B cell (primary cell): ENCODE results near the gene TTYH3. TPM values are rescaled to one million over a fixed set of nuclear protein-coding genes. Genes with fewer than 3 reads are reported as not detected.
"Not testable (repeated sequence)": the region's sequence is repeated elsewhere in the genome, so short reads cannot be mapped to it uniquely, and the experiment has no call there.

Source experiments
- ATAC-seq: fragments of 200-7000 bp; cut with Tn5 transposase; one replicate; pipeline ENCODE4 v1.10.0; 2021; ENCODE audit warnings: low read depth, mild to moderate bottlenecking, moderate number of reproducible peaks, moderate library complexity
- CTCF ChIA-PET: fragments of 350-600 bp; sonication (Branson Sonifier 250); formaldehyde crosslinking; loops from one replicate; lab custom pipeline; 2021; ENCODE audit warnings: antibody characterized with exemption, inconsistent platforms; lab: Charles Lee
- POLR2A ChIA-PET: fragments of 350-600 bp; sonication (Branson Sonifier 250); formaldehyde crosslinking; loops from one replicate; lab custom pipeline; 2021; ENCODE audit warnings: antibody characterized with exemption; lab: Charles Lee
- DNase-seq: peaks from one replicate; pipeline ENCODE4 v3.0.0; 2013
- H2AFZ ChIP-seq: 2 replicates; pipeline ENCODE4 v1.6.1; 2012; ENCODE audit warnings: mild to moderate bottlenecking, low read depth, low read length; ENCODE audit not compliant: insufficient read depth, poor library complexity, severe bottlenecking
- H3K27ac ChIP-seq, 2 donors: 1 replicate in 1 of 2; 2 replicates in 1 of 2; pipeline ENCODE4 v1.5.1; 2012 to 2013; ENCODE audit warnings: low read length in 2 of 2, mild to moderate bottlenecking in 2 of 2, moderate library complexity in 1 of 2
- H3K27me3 ChIP-seq, 4 experiments: fragments of 200-600 bp in 1 of 4; sonication (generic) in 1 of 4; replicated peaks in 1 of 4; 1 replicate in 2 of 4; 2 replicates in 2 of 4; pipeline versions ENCODE4 v1.6.1 to v1.7.0; 2013 to 2016; ENCODE audit warnings: low read length in 3 of 4, mild to moderate bottlenecking in 2 of 4, mixed read lengths in 1 of 4, moderate library complexity in 1 of 4; ENCODE audit not compliant: insufficient read depth in 4 of 4, control insufficient read depth in 3 of 4; ENCODE audit errors: control extremely low read depth in 1 of 4
- H3K36me3 ChIP-seq, 2 experiments: replicated peaks in 1 of 2; 1 replicate in 1 of 2; 2 replicates in 1 of 2; pipeline versions ENCODE4 v1.6.1 to v1.7.1; 2013; ENCODE audit warnings: low read length in 1 of 2; ENCODE audit not compliant: insufficient read depth in 2 of 2, control insufficient read depth in 1 of 2; ENCODE audit errors: control extremely low read depth in 1 of 2, extremely low read depth in 1 of 2
- H3K4me1 ChIP-seq, 2 donors: fragments of 200-600 bp in 1 of 2; sonication (generic) in 1 of 2; 1 replicate in 1 of 2; 2 replicates in 1 of 2; pipeline versions ENCODE4 v1.5.1 to v1.6.1; 2013 to 2017; ENCODE audit warnings: low read length in 2 of 2; ENCODE audit not compliant: control insufficient read depth in 2 of 2, insufficient read depth in 2 of 2
- H3K4me2 ChIP-seq: replicated peaks from 2 replicates; pipeline ENCODE3; 2012; ENCODE audit warnings: mild to moderate bottlenecking, low read depth, low read length; ENCODE audit not compliant: poor library complexity, severe bottlenecking
- H3K4me3 ChIP-seq, 5 experiments: fragments of 200-600 bp in 1 of 5; sonication (generic) in 1 of 5; 1 replicate in 3 of 5; 2 replicates in 2 of 5; pipeline versions ENCODE4 v1.5.1 to v1.7.0; 2011 to 2016; ENCODE audit warnings: low read length in 4 of 5, mild to moderate bottlenecking in 4 of 5, low read depth in 2 of 5, control low read depth in 1 of 5, moderate library complexity in 1 of 5; ENCODE audit not compliant: insufficient read depth in 1 of 5; ENCODE audit errors: control extremely low read depth in 1 of 5, extremely low read depth in 1 of 5
- H3K79me2 ChIP-seq: fragments of 200-600 bp; sonication (generic); one replicate; pipeline ENCODE4 v1.6.0; 2016; ENCODE audit warnings: low read length; ENCODE audit not compliant: control insufficient read depth, insufficient read depth
- H3K9ac ChIP-seq: fragments of 200-600 bp; sonication (generic); 2 replicates; pipeline ENCODE4 v1.6.1; 2017; ENCODE audit warnings: mild to moderate bottlenecking, low read length, moderate library complexity
- H3K9me3 ChIP-seq, 3 donors: one replicate each; pipeline versions ENCODE4 v1.6.1 to v1.7.1; 2013; ENCODE audit warnings: low read length in 2 of 3; ENCODE audit not compliant: control insufficient read depth in 2 of 3, insufficient read depth in 1 of 3; ENCODE audit errors: control extremely low read depth in 1 of 3
- H4K20me1 ChIP-seq: 2 replicates; pipeline ENCODE4 v1.6.0; 2012; ENCODE audit warnings: mild to moderate bottlenecking, low read length; ENCODE audit not compliant: insufficient read depth, control insufficient read depth, poor library complexity, severe bottlenecking
- H3K27ac Mint-ChIP-seq: one replicate; pipeline ENCODE4 v1.8.0; 2021; ENCODE audit warnings: mixed read lengths
- H3K27me3 Mint-ChIP-seq: one replicate; pipeline ENCODE4 v1.8.0; 2021; ENCODE audit warnings: mixed read lengths
- H3K4me1 Mint-ChIP-seq: one replicate; pipeline ENCODE4 v1.8.0; 2021; ENCODE audit warnings: mixed read lengths
- H3K4me3 Mint-ChIP-seq: one replicate; pipeline ENCODE4 v1.8.0; 2021; ENCODE audit warnings: mixed read lengths
- H3K9me3 Mint-ChIP-seq: one replicate; pipeline ENCODE4 v1.8.0; 2022; ENCODE audit warnings: mixed read lengths; ENCODE audit not compliant: insufficient read depth
- CTCF ChIP-seq: fragments of 200-600 bp; IDR thresholded peaks from one replicate; pipeline ENCODE4 v1.8.0; 2022; ENCODE audit warnings: antibody characterized with exemption, mild to moderate bottlenecking
- EZH2 ChIP-seq: IDR thresholded peaks from 2 replicates; pipeline ENCODE4 v1.6.1; 2012; ENCODE audit warnings: borderline replicate concordance, low read depth, mild to moderate bottlenecking, moderate library complexity, low read length; ENCODE audit not compliant: insufficient read depth, poor library complexity, severe bottlenecking
- WGBS: methylation state at CpG from one replicate; pipeline ENCODE4 v1.1.5; 2013; ENCODE audit warnings: missing lambda C conversion rate; ENCODE audit not compliant: insufficient coverage; 5-methylcytosine and 5-hydroxymethylcytosine counted together
- intact Hi-C: fragments of 100-400 bp; cut with micrococcal nuclease; formaldehyde crosslinking; loops from one replicate; pipeline ENCODE4 v1.10.0; 2022
- polyA plus RNA-seq: library from polyadenylated mRNA; depleted of rRNA; stranded (reverse); fragments of >200 nt; gene quantifications from 2 replicates; pipeline ENCODE4 v1.2.3, GENCODE V29; 2012
- total RNA-seq, 2 donors: library from RNA; stranded (reverse); fragments of 120-200 nt in 1 of 2; gene quantifications; 1 replicate in 1 of 2; 2 replicates in 1 of 2; pipeline versions ENCODE4 v1.2.3 to v1.2.4, GENCODE V29; 2013 to 2022

Gene TTYH3
- total and polyA plus RNA-seq, 2 donors (not counting 1 experiment from before 2014, with no cell fraction given), result 8.4 to 48.6 TPM

DNA sequence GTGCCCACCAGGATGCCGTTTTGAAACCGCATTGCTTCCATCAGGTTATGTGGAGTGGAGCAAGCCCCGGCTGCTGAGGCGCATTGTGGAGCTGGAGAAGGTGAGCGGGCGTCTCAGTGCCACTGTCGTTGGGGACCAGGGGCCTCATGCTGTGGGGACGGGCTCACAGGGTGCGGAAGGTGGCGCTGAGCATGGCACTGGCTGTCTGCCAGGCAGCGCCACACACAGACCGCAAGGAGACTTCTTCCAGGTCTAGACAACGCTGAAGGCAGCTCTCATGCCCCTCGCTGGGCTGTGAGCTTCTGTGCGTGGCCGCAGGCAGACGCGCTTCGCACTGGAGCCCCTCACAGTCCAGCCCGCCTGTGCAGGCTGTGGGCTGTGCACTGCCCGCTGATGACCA is 44.0 kb upstream of the TTYH3 start:
- POLR2A ChIA-PET, result no interaction called here
- no peaks in the 10 kb centered on the region for H3K4me1 ChIP-seq
- no peak overlapping the region for H3K4me2 ChIP-seq
- H4K20me1 ChIP-seq, result no peaks in the 10 kb centered on the region
- Mint-ChIP-seq H3K4me1 (no peaks in the 10 kb centered on the region), H3K9me3 (no peaks in the 10 kb centered on the region), H3K4me3 (no peak overlapping the region), H3K27ac (no peak overlapping the region), H3K27me3 (no peaks in the 10 kb centered on the region)
- no peaks in the 10 kb centered on the region for H3K79me2 ChIP-seq
- H3K27ac ChIP-seq, result no peak overlapping the region
- CTCF ChIA-PET, result no interaction called here
- no peak overlapping the region for H3K4me3 ChIP-seq
- TF ChIP-seq EZH2, result no peak
- TF ChIP-seq CTCF, result no peak
- ATAC-seq (no peak), DNase-seq (no peak)
- no peak overlapping the region for H2AFZ ChIP-seq
- 97% methylated on average over 21 of the region's 21 CpGs for WGBS
- no peaks in the 10 kb centered on the region for H3K9me3 ChIP-seq
- H3K27me3 ChIP-seq, result no peaks in the 10 kb centered on the region
- intact Hi-C loops, result no loop called here
- peaks cover 1 to 2% of the 10 kb centered on the region in 2 experiments for H3K36me3 ChIP-seq
- no peak overlapping the region for H3K9ac ChIP-seq

DNA sequence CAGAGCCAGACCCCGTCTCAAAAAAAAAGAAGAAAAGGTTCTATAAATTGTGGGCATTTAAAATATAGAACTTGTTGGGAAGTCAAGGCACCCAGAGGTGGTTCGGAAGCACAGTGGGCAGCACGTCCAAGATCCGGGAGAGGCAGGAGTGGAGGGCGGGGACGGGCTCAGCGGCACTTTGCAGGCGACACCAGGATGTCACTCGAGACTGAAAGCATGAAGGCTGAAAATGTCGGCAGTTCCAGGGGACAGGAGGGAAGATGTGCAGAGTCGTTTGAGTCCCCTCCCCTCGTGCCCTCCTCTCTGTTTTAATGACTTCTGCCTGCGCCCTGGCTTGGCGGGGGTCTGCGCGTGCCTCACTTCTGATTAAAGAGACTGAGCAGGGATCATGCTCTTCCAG is 42.4 kb upstream of the TTYH3 start:
- TF ChIP-seq EZH2 (no peak), CTCF (no peak)
- H3K27ac ChIP-seq, result no peak overlapping the region
- Mint-ChIP-seq H3K9me3 (no peaks in the 10 kb centered on the region), H3K4me3 (no peak overlapping the region), H3K27me3 (no peaks in the 10 kb centered on the region), H3K4me1 (no peaks in the 10 kb centered on the region), H3K27ac (no peak overlapping the region)
- WGBS, result over 99% methylated on average over 14 of the region's 16 CpGs
- no peak for DNase-seq
- no peak overlapping the region for H3K4me2 ChIP-seq
- no peaks in the 10 kb centered on the region for H3K79me2 ChIP-seq
- no peak overlapping the region for H2AFZ ChIP-seq
- no peak overlapping the region for H3K4me3 ChIP-seq
- H3K36me3 ChIP-seq, result peaks cover 1 to 2% of the 10 kb centered on the region in 2 experiments
- ATAC-seq, result no peak
- no peaks in the 10 kb centered on the region for H3K27me3 ChIP-seq
- no peaks in the 10 kb centered on the region for H4K20me1 ChIP-seq
- H3K4me1 ChIP-seq, result no peaks in the 10 kb centered on the region
- H3K9ac ChIP-seq, result no peak overlapping the region
- ChIA-PET POLR2A (interaction anchor here (0.6 kb wide), 1 partner anchor 117 kb away, joined by 3 read pairs; no protein-coding TSS in a partner anchor), CTCF (no interaction called here)
- intact Hi-C loops, result no loop called here
- no peaks in the 10 kb centered on the region for H3K9me3 ChIP-seq

- H3K36me3 ChIP-seq, H3K27ac Mint-ChIP-seq, H3K9me3 Mint-ChIP-seq, H3K9me3 ChIP-seq, DNase-seq, H3K4me3 ChIP-seq, H3K9ac ChIP-seq, H3K27me3 Mint-ChIP-seq, H3K4me1 Mint-ChIP-seq, CTCF ChIA-PET, H3K27me3 ChIP-seq, H3K4me1 ChIP-seq, H3K27ac ChIP-seq, intact Hi-C loops, H3K4me3 Mint-ChIP-seq, H2AFZ ChIP-seq, H3K4me2 ChIP-seq, ATAC-seq, H3K79me2 ChIP-seq, H4K20me1 ChIP-seq: not testable (repeated sequence)
- POLR2A ChIA-PET, result interaction anchor here (0.6 kb wide), 1 partner anchor 117 kb away, joined by 3 read pairs; no protein-coding TSS in a partner anchor
- 89% methylated on average over 14 of the region's 15 CpGs for WGBS
Observed at GRCh38 chr7:2589941-2590340, 41.8 kb upstream of the TTYH3 start.
